Hippocampal formation (tissue), 2 donors: ENCODE measurements around the gene ZFYVE21.
"Not testable (repeated sequence)": the region's sequence is repeated elsewhere in the genome, so short reads cannot be mapped to it uniquely, and the experiment has no call there.

Experiments
- DNase-seq, 2 donors: peaks; one replicate each; lab custom pipeline; 2025; lab: John Stamatoyannopoulos, UW

ZFYVE21 gene

GRCh38 chr14:103715052-103716000, at the start of gene ZFYVE21, which contains the start of gene XRCC3:
Gene ZFYVE21, plus strand, starts transcription at chr14:103715810. Its CDS starts 32 bp downstream, at chr14:103715842.
Gene XRCC3, minus strand, starts transcription at chr14:103715451. Its CDS starts 4,364 bp downstream, at chr14:103711087.
- peak; percentile 98 to 99 for DNase-seq

GRCh38 chr14:103667671-103668070, 47.9 kb upstream of the ZFYVE21 start:
- no peak for DNase-seq

GRCh38 chr14:103668117-103668516, 47.5 kb upstream of the ZFYVE21 start:
- DNase-seq, result no peak

GRCh38 chr14:103669370-103669769, 46.2 kb upstream of the ZFYVE21 start:
- no peak for DNase-seq

- no peak for DNase-seq
Observed at GRCh38 chr14:103671911-103672310, 43.7 kb upstream of the ZFYVE21 start.

GRCh38 chr14:103675957-103676356, 39.7 kb upstream of the ZFYVE21 start:
- DNase-seq, result no peak

- no peak for DNase-seq
Observed at GRCh38 chr14:103676881-103677675, 38.5 kb upstream of the ZFYVE21 start.

GRCh38 chr14:103679351-103679750, 36.3 kb upstream of the ZFYVE21 start:
- DNase-seq, result no peak

- DNase-seq, result no peak
Observed at GRCh38 chr14:103680491-103681231, 34.9 kb upstream of the ZFYVE21 start.

GRCh38 chr14:103683139-103683538, 32.5 kb upstream of the ZFYVE21 start:
- no peak for DNase-seq

GRCh38 chr14:103684471-103684870, 31.1 kb upstream of the ZFYVE21 start:
- no peak for DNase-seq

- DNase-seq, result no peak
Observed at GRCh38 chr14:103684871-103685270, 30.7 kb upstream of the ZFYVE21 start.

- no peak for DNase-seq
Observed at GRCh38 chr14:103685276-103686211, 30.1 kb upstream of the ZFYVE21 start.

- DNase-seq, result no peak
Observed at GRCh38 chr14:103686831-103687485, 28.7 kb upstream of the ZFYVE21 start.

GRCh38 chr14:103687712-103688111, 27.9 kb upstream of the ZFYVE21 start:
- DNase-seq, result no peak

- DNase-seq, result no peak
Observed at GRCh38 chr14:103688441-103688840, 27.2 kb upstream of the ZFYVE21 start.

- peak; percentile 25 to 58 for DNase-seq
Observed at GRCh38 chr14:103688906-103689902, 26.4 kb upstream of the ZFYVE21 start.

- DNase-seq, result no peak
Observed at GRCh38 chr14:103690332-103690731, 25.3 kb upstream of the ZFYVE21 start.

GRCh38 chr14:103691655-103692054, 24.0 kb upstream of the ZFYVE21 start:
- DNase-seq, result not testable (repeated sequence)
